Measurements from ENCODE around the gene NUDT6.
"Not testable (repeated sequence)": the region's sequence is repeated elsewhere in the genome, so short reads cannot be mapped to it uniquely, and the experiment has no call there.

NUDT6 gene

DNA sequence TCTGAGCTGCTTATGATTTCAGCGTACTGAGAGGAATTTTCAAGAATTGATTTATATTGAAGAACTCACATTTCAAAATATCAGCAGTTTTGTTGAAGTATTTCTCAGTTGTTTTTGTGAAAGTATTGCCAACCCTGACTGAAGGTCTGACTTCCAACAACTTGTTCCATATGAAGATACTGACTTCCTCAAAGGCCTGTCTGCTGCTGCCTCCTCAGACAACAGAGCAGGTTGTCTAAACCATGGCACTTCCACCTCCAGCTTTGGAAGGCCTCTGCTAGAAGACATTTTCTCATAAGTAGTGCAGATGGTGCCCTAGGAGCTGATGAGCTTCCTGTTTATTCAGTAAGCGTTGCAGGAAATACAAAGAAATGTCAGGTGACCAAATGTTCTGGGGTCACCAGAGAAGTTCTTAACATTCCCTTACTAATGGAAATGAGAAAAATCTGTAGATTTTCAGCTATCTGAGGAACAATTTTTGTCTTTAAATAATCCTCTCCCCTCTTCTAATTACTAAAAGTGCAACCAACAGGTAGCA, 67.0 kb downstream of the NUDT6 start:
- no peaks in the 10 kb centered on the region for H3K27me3 ChIP-seq (ENCODE audit: insufficient read depth, low read length, poor library complexity, severe bottlenecking)
- H2AFZ ChIP-seq (ENCODE audit: low read length) = no peak overlapping the region
- no peaks in the 10 kb centered on the region for H3K9me2 ChIP-seq (replicated peaks; ENCODE audit: low read depth, low read length)
- TF ChIP-seq EZH2phosphoT487 (IDR thresholded peaks at IDR 0.05; ENCODE audit: borderline replicate concordance) = no peak
- TF ChIP-seq, protein P1, sequence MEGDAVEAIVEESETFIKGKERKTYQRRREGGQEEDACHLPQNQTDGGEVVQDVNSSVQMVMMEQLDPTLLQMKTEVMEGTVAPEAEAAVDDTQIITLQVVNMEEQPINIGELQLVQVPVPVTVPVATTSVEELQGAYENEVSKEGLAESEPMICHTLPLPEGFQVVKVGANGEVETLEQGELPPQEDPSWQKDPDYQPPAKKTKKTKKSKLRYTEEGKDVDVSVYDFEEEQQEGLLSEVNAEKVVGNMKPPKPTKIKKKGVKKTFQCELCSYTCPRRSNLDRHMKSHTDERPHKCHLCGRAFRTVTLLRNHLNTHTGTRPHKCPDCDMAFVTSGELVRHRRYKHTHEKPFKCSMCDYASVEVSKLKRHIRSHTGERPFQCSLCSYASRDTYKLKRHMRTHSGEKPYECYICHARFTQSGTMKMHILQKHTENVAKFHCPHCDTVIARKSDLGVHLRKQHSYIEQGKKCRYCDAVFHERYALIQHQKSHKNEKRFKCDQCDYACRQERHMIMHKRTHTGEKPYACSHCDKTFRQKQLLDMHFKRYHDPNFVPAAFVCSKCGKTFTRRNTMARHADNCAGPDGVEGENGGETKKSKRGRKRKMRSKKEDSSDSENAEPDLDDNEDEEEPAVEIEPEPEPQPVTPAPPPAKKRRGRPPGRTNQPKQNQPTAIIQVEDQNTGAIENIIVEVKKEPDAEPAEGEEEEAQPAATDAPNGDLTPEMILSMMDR (conservative IDR thresholded peaks at IDR 0.05; ENCODE audit: low read length) = no peak
- H3K4me2 ChIP-seq (ENCODE audit: low read depth, low read length, poor library complexity, severe bottlenecking) = no peak overlapping the region
- H3K9me3 ChIP-seq (ENCODE audit: insufficient read depth, low read depth, low read length) = no peaks in the 10 kb centered on the region
- H4K20me1 ChIP-seq (ENCODE audit: insufficient read depth, low read length, poor library complexity, severe bottlenecking) = no peaks in the 10 kb centered on the region
- H3K4me3 ChIP-seq (ENCODE audit: low read length, poor library complexity, severe bottlenecking) = no peak overlapping the region
- no peaks in the 10 kb centered on the region for H3K4me1 ChIP-seq (ENCODE audit: insufficient read depth, low read length, poor library complexity, severe bottlenecking)
- no peak overlapping the region for H3K9ac ChIP-seq (ENCODE audit: low read depth, low read length, poor library complexity, severe bottlenecking)
- no peaks in the 10 kb centered on the region for H3K79me2 ChIP-seq (ENCODE audit: insufficient read depth, low read length)
- H3K36me3 ChIP-seq (ENCODE audit: insufficient read depth, low read length) = no peaks in the 10 kb centered on the region
- no peaks in the 10 kb centered on the region for H3F3A ChIP-seq (ENCODE audit: low read depth)

DNA sequence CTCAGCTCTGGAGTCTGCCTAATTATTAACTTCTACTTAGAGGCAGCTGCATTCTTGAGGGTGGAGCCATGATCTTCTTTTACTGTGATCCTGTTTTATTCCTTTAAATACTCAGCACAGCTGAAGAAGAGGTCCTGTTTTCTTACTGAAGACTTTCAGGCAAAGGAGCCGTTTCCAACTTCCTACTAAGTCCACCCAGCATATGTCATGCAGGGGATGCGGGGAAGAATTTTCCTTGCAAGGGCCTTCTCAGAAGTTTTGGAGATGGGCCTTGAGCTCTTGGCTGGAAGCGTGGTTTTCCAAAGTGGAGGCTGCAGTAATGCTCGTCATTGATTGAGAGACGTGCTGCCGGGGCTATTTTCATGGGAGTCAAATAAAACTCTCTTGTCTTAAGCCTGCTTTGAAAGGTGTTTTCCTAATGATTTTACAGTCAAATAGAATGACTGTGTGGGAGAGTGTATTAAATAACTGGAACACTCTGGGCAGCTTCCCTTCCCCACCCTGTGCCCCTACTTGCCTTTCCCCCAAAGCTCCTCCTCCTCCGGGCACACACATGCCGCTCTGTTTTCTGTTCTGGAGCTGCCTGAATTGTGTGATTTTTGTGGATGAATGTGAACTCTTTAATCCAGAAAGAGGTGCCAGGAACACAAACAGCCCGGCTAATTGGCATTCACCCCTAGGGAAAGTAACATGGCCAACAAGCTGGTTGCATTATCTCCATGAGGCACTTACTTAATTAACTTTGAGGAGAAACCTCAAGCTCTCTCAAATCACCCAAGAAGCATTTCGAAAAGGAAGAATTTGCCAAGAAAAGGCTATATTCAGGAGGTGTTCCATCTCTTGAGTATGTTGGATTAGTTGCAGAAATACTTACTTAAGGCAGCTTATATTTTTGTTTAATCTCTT, 67.7 kb downstream of the NUDT6 start:
- no peak overlapping the region; the same call in 1 of the 2 replicates for H2AFZ ChIP-seq (ENCODE audit: low read length)
- H3K4me1 ChIP-seq (ENCODE audit: insufficient read depth, low read length, poor library complexity, severe bottlenecking) = no peaks in the 10 kb centered on the region
- H4K20me1 ChIP-seq (ENCODE audit: insufficient read depth, low read length, poor library complexity, severe bottlenecking) = no peaks in the 10 kb centered on the region
- H3K4me2 ChIP-seq (ENCODE audit: low read depth, low read length, poor library complexity, severe bottlenecking) = no peak overlapping the region
- H3F3A ChIP-seq (ENCODE audit: low read depth) = no peaks in the 10 kb centered on the region
- no peaks in the 10 kb centered on the region for H3K9me2 ChIP-seq (replicated peaks; ENCODE audit: low read depth, low read length)
- TF ChIP-seq, protein P1 (conservative IDR thresholded peaks at IDR 0.05; ENCODE audit: low read length) = no peak
- TF ChIP-seq EZH2phosphoT487 (IDR thresholded peaks at IDR 0.05; ENCODE audit: borderline replicate concordance) = no peak
- H3K9me3 ChIP-seq (ENCODE audit: insufficient read depth, low read depth, low read length) = no peaks in the 10 kb centered on the region
- no peaks in the 10 kb centered on the region for H3K79me2 ChIP-seq (ENCODE audit: insufficient read depth, low read length)
- H3K36me3 ChIP-seq (ENCODE audit: insufficient read depth, low read length) = no peaks in the 10 kb centered on the region
- no peaks in the 10 kb centered on the region for H3K27me3 ChIP-seq (ENCODE audit: insufficient read depth, low read length, poor library complexity, severe bottlenecking)
- H3K4me3 ChIP-seq (ENCODE audit: low read length, poor library complexity, severe bottlenecking) = no peak overlapping the region
- no peak overlapping the region for H3K9ac ChIP-seq (ENCODE audit: low read depth, low read length, poor library complexity, severe bottlenecking)

DNA sequence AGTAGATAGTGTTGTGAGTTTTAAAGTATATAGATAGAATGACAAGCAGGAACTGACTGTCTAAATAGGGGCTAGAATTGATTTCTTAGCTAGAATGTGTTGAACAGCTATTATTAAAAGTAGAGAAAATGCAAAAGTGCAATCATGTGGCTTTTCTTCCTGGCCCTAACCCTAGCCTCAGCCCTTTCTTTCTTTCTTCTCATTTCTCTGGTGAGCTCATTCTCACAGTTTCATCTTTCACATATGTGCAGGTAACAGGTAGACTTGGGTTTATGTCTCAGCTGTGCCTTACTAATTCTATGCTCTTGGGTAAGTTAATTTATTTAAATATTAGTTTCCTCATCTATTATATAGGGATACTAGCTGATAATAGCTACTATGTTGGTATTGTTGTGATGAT, 70.8 kb downstream of the NUDT6 start:
- Histone ChIP-seq H4K20me1 (ENCODE audit: insufficient read depth, low read length, poor library complexity, severe bottlenecking) (no peaks in the 10 kb centered on the region), H3K9me3 (ENCODE audit: insufficient read depth, low read depth, low read length) (no peaks in the 10 kb centered on the region), H3K4me3 (ENCODE audit: low read length, poor library complexity, severe bottlenecking) (no peak overlapping the region), H3K4me1 (ENCODE audit: insufficient read depth, low read length, poor library complexity, severe bottlenecking) (no peaks in the 10 kb centered on the region), H3K9ac (ENCODE audit: low read depth, low read length, poor library complexity, severe bottlenecking) (no peak overlapping the region), H3K79me2 (ENCODE audit: insufficient read depth, low read length) (no peaks in the 10 kb centered on the region), H3K36me3 (ENCODE audit: insufficient read depth, low read length) (no peaks in the 10 kb centered on the region), H3K4me2 (ENCODE audit: low read depth, low read length, poor library complexity, severe bottlenecking) (no peak overlapping the region), H3F3A (ENCODE audit: low read depth) (no peaks in the 10 kb centered on the region), H3K9me2 (replicated peaks; ENCODE audit: low read depth, low read length) (no peaks in the 10 kb centered on the region), H2AFZ (ENCODE audit: low read length) (no peak overlapping the region), H3K27me3 (ENCODE audit: insufficient read depth, low read length, poor library complexity, severe bottlenecking) (no peaks in the 10 kb centered on the region)
- no peak for TF ChIP-seq EZH2phosphoT487 (IDR thresholded peaks at IDR 0.05; ENCODE audit: borderline replicate concordance)
- TF ChIP-seq, protein P1 (conservative IDR thresholded peaks at IDR 0.05; ENCODE audit: low read length) = no peak

DNA sequence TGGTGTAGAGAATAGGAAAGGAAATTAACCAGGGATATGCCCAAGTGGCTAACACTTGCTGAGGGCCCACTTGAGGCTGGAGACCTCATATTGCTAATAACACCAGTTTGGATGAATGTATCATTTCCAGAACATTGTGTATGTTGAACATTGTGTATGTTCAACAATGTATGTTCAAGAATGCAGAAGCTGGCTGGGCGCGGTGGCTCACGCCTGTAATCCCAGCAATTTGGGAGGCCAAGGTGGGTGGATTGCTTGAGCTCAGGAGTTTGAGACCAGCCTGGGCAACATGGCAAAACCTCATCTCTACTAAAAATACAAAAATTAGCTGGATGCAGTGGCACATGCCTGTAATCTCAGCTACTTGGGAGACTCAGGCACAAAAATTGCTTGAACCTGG, 72.6 kb downstream of the NUDT6 start:
- not testable (repeated sequence) for H3K36me3 ChIP-seq (ENCODE audit: insufficient read depth, low read length); H3K9me3 ChIP-seq (ENCODE audit: insufficient read depth, low read depth, low read length); H3K9ac ChIP-seq (ENCODE audit: low read depth, low read length, poor library complexity, severe bottlenecking); H3K9me2 ChIP-seq (replicated peaks; ENCODE audit: low read depth, low read length); H3K4me2 ChIP-seq (ENCODE audit: low read depth, low read length, poor library complexity, severe bottlenecking); H3K79me2 ChIP-seq (ENCODE audit: insufficient read depth, low read length); H3K4me1 ChIP-seq (ENCODE audit: insufficient read depth, low read length, poor library complexity, severe bottlenecking); H3K4me3 ChIP-seq (ENCODE audit: low read length, poor library complexity, severe bottlenecking); H3F3A ChIP-seq (ENCODE audit: low read depth); H4K20me1 ChIP-seq (ENCODE audit: insufficient read depth, low read length, poor library complexity, severe bottlenecking); H2AFZ ChIP-seq (ENCODE audit: low read length); H3K27me3 ChIP-seq (ENCODE audit: insufficient read depth, low read length, poor library complexity, severe bottlenecking)

Data from Loucy (cell line).